HepG2 (cell line): ENCODE data around the gene STARD10. TPM values are rescaled to one million over a fixed set of nuclear protein-coding genes. Genes with fewer than 3 reads are reported as not detected.

Source experiments
- ASH2L ChIP-seq: fragments of 300-600, 200-600 bp; sonication (generic); IDR thresholded peaks from 2 replicates; pipeline ENCODE4 v1.7.0; 2017; ENCODE audit warnings: low read depth, mild to moderate bottlenecking, moderate library complexity, mixed read lengths, low read length; ENCODE audit not compliant: insufficient read length
- BHLHE40 ChIP-seq: IDR thresholded peaks from 2 replicates; pipeline ENCODE4 v1.6.1; 2011; ENCODE audit warnings: low read length, improper control_type of control experiment
- FOXJ3 ChIP-seq: sonication (generic); formaldehyde crosslinking; IDR thresholded peaks from 2 replicates; pipeline ENCODE4 v1.4.0; 2020; ENCODE audit warnings: missing genetic modification reagents, mild to moderate bottlenecking, borderline replicate concordance
- IKZF4 ChIP-seq: sonication (generic); formaldehyde crosslinking; IDR thresholded peaks from 2 replicates; pipeline ENCODE4 v1.5.1; 2020; ENCODE audit warnings: borderline replicate concordance, mild to moderate bottlenecking, low read depth, missing genetic modification reagents; ENCODE audit errors: not compliant biosample characterization
- MAZ ChIP-seq, 2 experiments: sonication (generic) in 1 of 2; formaldehyde crosslinking in 1 of 2; IDR thresholded peaks; 2 replicates each; pipeline versions ENCODE4 v1.5.0 to v1.6.1; 2012 to 2020; ENCODE audit warnings: low read depth in 2 of 2, mild to moderate bottlenecking in 2 of 2, borderline replicate concordance in 1 of 2, improper control_type of control experiment in 1 of 2, low read length in 1 of 2, missing genetic modification reagents in 1 of 2, moderate library complexity in 1 of 2
- MTF1 ChIP-seq: sonication (generic); formaldehyde crosslinking; IDR thresholded peaks from 2 replicates; pipeline ENCODE4 v1.5.0; 2020; ENCODE audit warnings: missing genetic modification reagents
- NAIF1 ChIP-seq: sonication (generic); formaldehyde crosslinking; IDR thresholded peaks from 2 replicates; pipeline ENCODE4 v1.5.0; 2020; ENCODE audit warnings: mild to moderate bottlenecking, missing genetic modification reagents, borderline replicate concordance
- NCOA2 ChIP-seq: sonication (generic); formaldehyde crosslinking; IDR thresholded peaks from 2 replicates; pipeline ENCODE4 v1.8.0; 2022; ENCODE audit warnings: inconsistent platforms
- NFIC ChIP-seq: IDR thresholded peaks from 2 replicates; pipeline ENCODE4 v1.6.1; 2012; ENCODE audit warnings: mild to moderate bottlenecking, low read length, inconsistent platforms
- PAX8 ChIP-seq: sonication (generic); formaldehyde crosslinking; IDR thresholded peaks from 2 replicates; pipeline ENCODE4 v1.8.0; 2022; ENCODE audit warnings: mild to moderate bottlenecking, missing genetic modification reagents, borderline replicate concordance
- PHB2 ChIP-seq: fragments of 450-650 bp; IDR thresholded peaks from 2 replicates; pipeline ENCODE4 v1.6.1; 2018; ENCODE audit not compliant: partially characterized antibody
- POLR2A ChIP-seq, 2 experiments: IDR thresholded peaks; 2 replicates each; pipeline ENCODE4 v1.6.1; 2011; ENCODE audit warnings: low read depth in 2 of 2, low read length in 2 of 2, mild to moderate bottlenecking in 1 of 2, moderate library complexity in 1 of 2; ENCODE audit not compliant: insufficient read depth in 1 of 2
- SETDB1 ChIP-seq: sonication (generic); formaldehyde crosslinking; IDR thresholded peaks from 2 replicates; pipeline ENCODE4 v1.5.1; 2020; ENCODE audit warnings: missing genetic modification reagents, mild to moderate bottlenecking, borderline replicate concordance
- SNAI1 ChIP-seq: sonication (generic); formaldehyde crosslinking; IDR thresholded peaks from 2 replicates; pipeline ENCODE4 v1.5.0; 2020; ENCODE audit warnings: mild to moderate bottlenecking, missing genetic modification reagents, borderline replicate concordance
- TBL1XR1 ChIP-seq: fragments of 150-350 bp; IDR thresholded peaks from 2 replicates; pipeline ENCODE4 v1.6.1; 2014; ENCODE audit warnings: borderline replicate concordance, low read length; ENCODE audit not compliant: partially characterized antibody
- ZC3H4 ChIP-seq: sonication (generic); formaldehyde crosslinking; IDR thresholded peaks from 2 replicates; pipeline ENCODE4 v1.4.0; 2020; ENCODE audit warnings: missing genetic modification reagents, borderline replicate concordance
- ZNF3 ChIP-seq: IDR thresholded peaks from 2 replicates; pipeline ENCODE4 v1.7.0; 2017; ENCODE audit warnings: inconsistent platforms
- ZNF33B ChIP-seq: sonication (generic); formaldehyde crosslinking; IDR thresholded peaks from 2 replicates; pipeline ENCODE4 v1.5.1; 2020; ENCODE audit warnings: mild to moderate bottlenecking, missing genetic modification reagents
- ZNF431 ChIP-seq: sonication (generic); formaldehyde crosslinking; IDR thresholded peaks from 2 replicates; pipeline ENCODE4 v1.9.0; 2022; ENCODE audit warnings: missing genetic modification reagents, low read depth, mild to moderate bottlenecking, borderline replicate concordance
- ZNF460 ChIP-seq: sonication (generic); formaldehyde crosslinking; IDR thresholded peaks from 2 replicates; pipeline ENCODE4 v1.5.1; 2020; ENCODE audit warnings: missing genetic modification reagents, mild to moderate bottlenecking, borderline replicate concordance
- ZNF557 ChIP-seq: sonication (generic); formaldehyde crosslinking; IDR thresholded peaks from 2 replicates; pipeline ENCODE4 v1.4.0; 2020; ENCODE audit warnings: missing genetic modification reagents
- ZNF782 ChIP-seq: sonication (generic); formaldehyde crosslinking; IDR thresholded peaks from 2 replicates; pipeline ENCODE4 v1.4.0; 2020; ENCODE audit warnings: missing genetic modification reagents, mild to moderate bottlenecking, borderline replicate concordance
- polyA plus RNA-seq, 8 experiments: library from polyadenylated mRNA; depleted of rRNA in 3 of 8; stranded (reverse) in 7 of 8; unstranded in 1 of 8; fragments of >200 nt; fragmentation: Illumina TruSeq in 4 of 8; extraction: Trizol in 4 of 8; gene quantifications; 2 replicates each; pipeline versions ENCODE4 v1.2.1 to v1.2.3, GENCODE V29; 2011 to 2016; ENCODE audit warnings: low read depth in 4 of 8, missing spikeins in 1 of 8, mixed read lengths in 1 of 8; ENCODE audit not compliant: insufficient read depth in 1 of 8
- total RNA-seq, 5 experiments: library from RNA; depleted of rRNA; stranded (reverse); fragments of >200 nt; fragmentation: Illumina TruSeq; extraction: Trizol; gene quantifications; 2 replicates each; pipeline ENCODE4 v1.2.3, GENCODE V29; 2016; ENCODE audit warnings: low read depth in 1 of 5
- TF ChIP-seq, protein P1 (sequence below): sonication (generic); formaldehyde crosslinking; IDR thresholded peaks from 2 replicates; pipeline ENCODE4; 2020; ENCODE audit warnings: missing genetic modification reagents, mild to moderate bottlenecking, borderline replicate concordance
- TF ChIP-seq, protein P2 (sequence below): sonication (generic); formaldehyde crosslinking; conservative IDR thresholded peaks from 2 replicates; pipeline ENCODE4 v1.4.0; 2020; ENCODE audit warnings: missing genetic modification reagents

STARD10 gene
- total and polyA plus RNA-seq, 2 of the 13 experiments (the other 11 are each of a cell fraction or from before 2014, with no cell fraction given): 260 to 341 TPM

DNA sequence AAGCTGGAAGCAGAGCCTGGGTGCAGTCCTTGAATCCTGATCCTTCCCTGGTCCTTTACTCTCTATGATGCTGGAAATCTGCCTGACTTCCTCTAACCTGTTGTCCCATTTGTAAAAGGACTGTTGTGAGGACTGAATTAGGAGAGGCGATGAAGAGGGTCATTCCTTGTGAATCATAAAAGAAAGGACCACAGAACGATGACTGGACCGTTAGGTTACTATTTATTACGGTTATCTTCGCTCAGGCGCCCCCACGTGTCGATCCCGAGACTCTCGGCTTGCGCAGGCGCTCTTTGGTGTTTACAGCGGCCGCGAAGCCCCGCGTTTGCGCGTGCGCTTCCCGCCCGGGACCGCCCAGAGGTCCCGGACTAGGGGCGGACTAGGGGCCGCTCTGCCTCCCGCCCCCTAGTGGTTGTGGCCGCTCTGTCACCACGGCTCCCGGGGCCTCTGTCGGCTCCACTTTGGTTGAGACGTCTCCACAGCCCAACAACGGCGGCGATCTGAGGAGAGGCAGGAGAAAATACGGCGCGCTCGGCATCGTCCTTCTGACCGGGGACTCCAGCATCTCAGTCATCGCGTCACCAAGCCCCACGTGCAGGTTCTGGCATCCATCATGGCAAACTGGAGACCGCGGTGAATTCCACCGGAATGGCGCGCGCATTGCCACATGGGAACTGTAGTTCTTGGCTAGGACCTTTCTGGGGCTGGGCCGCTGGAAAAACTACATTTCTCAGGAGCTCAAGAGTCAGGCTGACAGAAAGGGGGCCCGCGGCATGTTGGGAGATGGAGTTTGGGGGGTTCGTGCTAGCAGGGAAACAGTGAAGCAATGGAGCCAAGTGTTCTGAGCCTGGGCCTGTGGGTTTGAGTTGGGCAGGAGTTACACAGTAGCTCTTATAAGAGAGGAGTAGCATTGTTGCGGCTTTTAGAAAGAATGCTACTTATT lies at the start of gene STARD10 (continued):
- TF ChIP-seq, protein P1, sequence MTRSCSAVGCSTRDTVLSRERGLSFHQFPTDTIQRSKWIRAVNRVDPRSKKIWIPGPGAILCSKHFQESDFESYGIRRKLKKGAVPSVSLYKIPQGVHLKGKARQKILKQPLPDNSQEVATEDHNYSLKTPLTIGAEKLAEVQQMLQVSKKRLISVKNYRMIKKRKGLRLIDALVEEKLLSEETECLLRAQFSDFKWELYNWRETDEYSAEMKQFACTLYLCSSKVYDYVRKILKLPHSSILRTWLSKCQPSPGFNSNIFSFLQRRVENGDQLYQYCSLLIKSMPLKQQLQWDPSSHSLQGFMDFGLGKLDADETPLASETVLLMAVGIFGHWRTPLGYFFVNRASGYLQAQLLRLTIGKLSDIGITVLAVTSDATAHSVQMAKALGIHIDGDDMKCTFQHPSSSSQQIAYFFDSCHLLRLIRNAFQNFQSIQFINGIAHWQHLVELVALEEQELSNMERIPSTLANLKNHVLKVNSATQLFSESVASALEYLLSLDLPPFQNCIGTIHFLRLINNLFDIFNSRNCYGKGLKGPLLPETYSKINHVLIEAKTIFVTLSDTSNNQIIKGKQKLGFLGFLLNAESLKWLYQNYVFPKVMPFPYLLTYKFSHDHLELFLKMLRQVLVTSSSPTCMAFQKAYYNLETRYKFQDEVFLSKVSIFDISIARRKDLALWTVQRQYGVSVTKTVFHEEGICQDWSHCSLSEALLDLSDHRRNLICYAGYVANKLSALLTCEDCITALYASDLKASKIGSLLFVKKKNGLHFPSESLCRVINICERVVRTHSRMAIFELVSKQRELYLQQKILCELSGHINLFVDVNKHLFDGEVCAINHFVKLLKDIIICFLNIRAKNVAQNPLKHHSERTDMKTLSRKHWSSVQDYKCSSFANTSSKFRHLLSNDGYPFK (CRISPR knock-in tag): peak; percentile 76; the same call in 1 of the 2 replicates
- TF ChIP-seq BHLHE40 (peak; percentile 71), SNAI1 (CRISPR knock-in tag) (no peak), FOXJ3 (CRISPR knock-in tag) (peak; percentile 73; the same call in 1 of the 2 replicates), IKZF4 (CRISPR knock-in tag) (peak; percentile 73), PAX8 (CRISPR knock-in tag) (no peak), ZNF431 (CRISPR knock-in tag) (no peak), ZNF782 (no peak; the same call in 1 of the 2 replicates), SETDB1 (CRISPR knock-in tag) (no peak), NCOA2 (CRISPR knock-in tag) (peak; percentile 46), NFIC (no peak), ZNF460 (no peak; the same call in 1 of the 2 replicates), ZNF33B (CRISPR knock-in tag) (peak; percentile 37; the same call in 1 of the 2 replicates), MAZ (IDR thresholded peaks at IDR 0.05; ENCODE audit: borderline replicate concordance, low read depth, low read length) (no peak), MAZ (CRISPR knock-in tag; IDR thresholded peaks at IDR 0.05; ENCODE audit: low read depth) (peak; percentile 93), TBL1XR1 (no peak), ZNF3 (CRISPR knock-in tag) (no peak), MTF1 (CRISPR knock-in tag) (no peak), POLR2A (IDR thresholded peaks at IDR 0.05; ENCODE audit: insufficient read depth in 1 of 2, low read depth in 2 of 2, low read length in 2 of 2) (peak in 1 of 2 experiments; percentile 31; a peak in 1 of 4 replicates), ZC3H4 (CRISPR knock-in tag) (no peak), PHB2 (no peak), NAIF1 (CRISPR knock-in tag) (peak; percentile 70; the same call in 1 of the 2 replicates), ZNF557 (no peak), ASH2L (peak; percentile 79)
- TF ChIP-seq, protein P2, sequence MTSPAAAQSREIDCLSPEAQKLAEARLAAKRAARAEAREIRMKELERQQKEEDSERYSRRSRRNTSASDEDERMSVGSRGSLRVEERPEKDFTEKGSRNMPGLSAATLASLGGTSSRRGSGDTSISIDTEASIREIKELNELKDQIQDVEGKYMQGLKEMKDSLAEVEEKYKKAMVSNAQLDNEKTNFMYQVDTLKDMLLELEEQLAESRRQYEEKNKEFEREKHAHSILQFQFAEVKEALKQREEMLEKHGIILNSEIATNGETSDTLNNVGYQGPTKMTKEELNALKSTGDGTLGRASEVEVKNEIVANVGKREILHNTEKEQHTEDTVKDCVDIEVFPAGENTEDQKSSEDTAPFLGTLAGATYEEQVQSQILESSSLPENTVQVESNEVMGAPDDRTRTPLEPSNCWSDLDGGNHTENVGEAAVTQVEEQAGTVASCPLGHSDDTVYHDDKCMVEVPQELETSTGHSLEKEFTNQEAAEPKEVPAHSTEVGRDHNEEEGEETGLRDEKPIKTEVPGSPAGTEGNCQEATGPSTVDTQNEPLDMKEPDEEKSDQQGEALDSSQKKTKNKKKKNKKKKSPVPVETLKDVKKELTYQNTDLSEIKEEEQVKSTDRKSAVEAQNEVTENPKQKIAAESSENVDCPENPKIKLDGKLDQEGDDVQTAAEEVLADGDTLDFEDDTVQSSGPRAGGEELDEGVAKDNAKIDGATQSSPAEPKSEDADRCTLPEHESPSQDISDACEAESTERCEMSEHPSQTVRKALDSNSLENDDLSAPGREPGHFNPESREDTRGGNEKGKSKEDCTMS (CRISPR knock-in tag): no peak
